ENCODE data around the gene TRIM5. TPM values are rescaled to one million over a fixed set of nuclear protein-coding genes. Genes with fewer than 3 reads are reported as not detected.
"Not testable (repeated sequence)": the region's sequence is repeated elsewhere in the genome, so short reads cannot be mapped to it uniquely, and the experiment has no call there.

Gene TRIM5
- total RNA-seq, 1 experiment from 2014 or later: 21.1 TPM

- DNase-seq (ENCODE audit: low read depth, low spot score); in situ Hi-C loops (cut with HindIII; ENCODE audit: low pct_unique_long_range_greater_than_20kb, low sequenced_read_pairs): not testable (repeated sequence)
These were observed 6.5 kb upstream of the TRIM5 start for GRCh38 chr11:5691238-5691963.

- no peak for DNase-seq (ENCODE audit: low read depth, low spot score)
- in situ Hi-C loops (cut with HindIII; ENCODE audit: low pct_unique_long_range_greater_than_20kb, low sequenced_read_pairs): no loop called here
These were observed 5.9 kb upstream of the TRIM5 start for GRCh38 chr11:5690736-5691135.

- in situ Hi-C loops (cut with HindIII; ENCODE audit: low pct_unique_long_range_greater_than_20kb, low sequenced_read_pairs): no loop called here
- no peak for DNase-seq (ENCODE audit: low read depth, low spot score)
These were observed 5.3 kb upstream of the TRIM5 start for GRCh38 chr11:5690216-5690615.

GRCh38 chr11:5689551-5689983, 4.7 kb upstream of the TRIM5 start, which contains the start of gene TRIM22:
TSS of gene TRIM22 (plus strand) at chr11:5689790. CDS start at chr11:5696233, 6,443 bp downstream.
- in situ Hi-C loops (cut with HindIII; ENCODE audit: low pct_unique_long_range_greater_than_20kb, low sequenced_read_pairs): no loop called here
- DNase-seq (ENCODE audit: low read depth, low spot score): no peak

GRCh38 chr11:5688482-5688881, 3.6 kb upstream of the TRIM5 start:
- DNase-seq (ENCODE audit: low read depth, low spot score): no peak
- in situ Hi-C loops (cut with HindIII; ENCODE audit: low pct_unique_long_range_greater_than_20kb, low sequenced_read_pairs): no loop called here

GRCh38 chr11:5686426-5686825, 1.6 kb upstream of the TRIM5 start:
- in situ Hi-C loops (cut with HindIII; ENCODE audit: low pct_unique_long_range_greater_than_20kb, low sequenced_read_pairs): no loop called here

GRCh38 chr11:5684036-5684645, 733 bp downstream of the TRIM5 start:
- DNase-seq (ENCODE audit: low read depth, low spot score): no peak
- in situ Hi-C loops (cut with HindIII; ENCODE audit: low pct_unique_long_range_greater_than_20kb, low sequenced_read_pairs): no loop called here

More at GRCh38 chr11:5686426-5686825, 1.6 kb upstream of the TRIM5 start:
- no peak for DNase-seq (ENCODE audit: low read depth, low spot score)

GRCh38 chr11:5683620-5684019, 1.3 kb downstream of the TRIM5 start:
- DNase-seq (ENCODE audit: low read depth, low spot score); in situ Hi-C loops (cut with HindIII; ENCODE audit: low pct_unique_long_range_greater_than_20kb, low sequenced_read_pairs): not testable (repeated sequence)

GRCh38 chr11:5682890-5683441, 1.9 kb downstream of the TRIM5 start:
- in situ Hi-C loops (cut with HindIII; ENCODE audit: low pct_unique_long_range_greater_than_20kb, low sequenced_read_pairs); DNase-seq (ENCODE audit: low read depth, low spot score): not testable (repeated sequence)

- in situ Hi-C loops (cut with HindIII; ENCODE audit: low pct_unique_long_range_greater_than_20kb, low sequenced_read_pairs): no loop called here
- no peak for DNase-seq (ENCODE audit: low read depth, low spot score)
These were observed 5.1 kb downstream of the TRIM5 start for GRCh38 chr11:5679811-5680210.

- no peak for DNase-seq (ENCODE audit: low read depth, low spot score)
- in situ Hi-C loops (cut with HindIII; ENCODE audit: low pct_unique_long_range_greater_than_20kb, low sequenced_read_pairs): no loop called here
These were observed 10.5 kb downstream of the TRIM5 start for GRCh38 chr11:5674391-5674790.

GRCh38 chr11:5671831-5672230, 13.0 kb downstream of the TRIM5 start:
- DNase-seq (ENCODE audit: low read depth, low spot score): no peak
- in situ Hi-C loops (cut with HindIII; ENCODE audit: low pct_unique_long_range_greater_than_20kb, low sequenced_read_pairs): no loop called here

GRCh38 chr11:5666402-5666793, 18.5 kb downstream of the TRIM5 start:
- in situ Hi-C loops (cut with HindIII; ENCODE audit: low pct_unique_long_range_greater_than_20kb, low sequenced_read_pairs): no loop called here
- no peak for DNase-seq (ENCODE audit: low read depth, low spot score)

GRCh38 chr11:5665746-5666401, 19.0 kb downstream of the TRIM5 start:
- in situ Hi-C loops (cut with HindIII; ENCODE audit: low pct_unique_long_range_greater_than_20kb, low sequenced_read_pairs): no loop called here
- no peak for DNase-seq (ENCODE audit: low read depth, low spot score)

- in situ Hi-C loops (cut with HindIII; ENCODE audit: low pct_unique_long_range_greater_than_20kb, low sequenced_read_pairs): no loop called here
- DNase-seq (ENCODE audit: low read depth, low spot score): no peak
These were observed 19.8 kb downstream of the TRIM5 start for GRCh38 chr11:5665051-5665570.

- DNase-seq (ENCODE audit: low read depth, low spot score): no peak
- in situ Hi-C loops (cut with HindIII; ENCODE audit: low pct_unique_long_range_greater_than_20kb, low sequenced_read_pairs): no loop called here
These were observed 21.4 kb downstream of the TRIM5 start for GRCh38 chr11:5663511-5663910.

GRCh38 chr11:5658318-5658717, 26.6 kb downstream of the TRIM5 start:
- in situ Hi-C loops (cut with HindIII; ENCODE audit: low pct_unique_long_range_greater_than_20kb, low sequenced_read_pairs): no loop called here
- no peak for DNase-seq (ENCODE audit: low read depth, low spot score)

GRCh38 chr11:5656956-5657355, 27.9 kb downstream of the TRIM5 start:
- DNase-seq (ENCODE audit: low read depth, low spot score); in situ Hi-C loops (cut with HindIII; ENCODE audit: low pct_unique_long_range_greater_than_20kb, low sequenced_read_pairs): not testable (repeated sequence)

Measured in SK-MEL-5 (cell line).